ENCODE results near the gene HDAC4. TPM values are rescaled to one million over a fixed set of nuclear protein-coding genes. Genes with fewer than 3 reads are reported as not detected.

Gene HDAC4
- total and polyA plus RNA-seq, 2 of the 4 experiments (the other 2 are of a cell fraction), result 4.1 to 7.2 TPM

GRCh38 chr2:239095460-239096081, 305.2 kb downstream of the HDAC4 start:
- no peak overlapping the region for H3K9ac ChIP-seq (ENCODE audit: low read depth, low read length)
- DNase-seq (no peak), ATAC-seq (ENCODE audit: low read depth) (no peak)
- POLR2A ChIA-PET (ENCODE audit: unreplicated experiment), result no interaction called here
- H2BK20ac ChIP-seq (ENCODE audit: low read depth, low read length), result no peak overlapping the region
- H3K27me3 ChIP-seq (ENCODE audit: control insufficient read depth, insufficient read depth, low read length), result no peaks in the 10 kb centered on the region
- H2BK5ac ChIP-seq (ENCODE audit: low read depth, low read length, poor library complexity, severe bottlenecking), result no peak overlapping the region
- H4K8ac ChIP-seq (ENCODE audit: low read depth in 2 of 2, low read length in 2 of 2), result no peak overlapping the region
- no peaks in the 10 kb centered on the region for H3K9me3 ChIP-seq (ENCODE audit: control insufficient read depth, insufficient read depth, low read length)
- peaks cover 48% of the 10 kb centered on the region for H3K36me3 ChIP-seq (ENCODE audit: control insufficient read depth, insufficient read depth, low read length)
- no peak overlapping the region for H3K4ac ChIP-seq (ENCODE audit: low read depth, low read length)
- intact Hi-C loops (cut with micrococcal nuclease), result no loop called here
- no peak overlapping the region for H3K14ac ChIP-seq (replicated peaks; ENCODE audit: low read depth, low read length)
- no peak for TF ChIP-seq BHLHE40 (IDR thresholded peaks at IDR 0.05; ENCODE audit: low read depth, low read length)
- TF ChIP-seq, protein P1, sequence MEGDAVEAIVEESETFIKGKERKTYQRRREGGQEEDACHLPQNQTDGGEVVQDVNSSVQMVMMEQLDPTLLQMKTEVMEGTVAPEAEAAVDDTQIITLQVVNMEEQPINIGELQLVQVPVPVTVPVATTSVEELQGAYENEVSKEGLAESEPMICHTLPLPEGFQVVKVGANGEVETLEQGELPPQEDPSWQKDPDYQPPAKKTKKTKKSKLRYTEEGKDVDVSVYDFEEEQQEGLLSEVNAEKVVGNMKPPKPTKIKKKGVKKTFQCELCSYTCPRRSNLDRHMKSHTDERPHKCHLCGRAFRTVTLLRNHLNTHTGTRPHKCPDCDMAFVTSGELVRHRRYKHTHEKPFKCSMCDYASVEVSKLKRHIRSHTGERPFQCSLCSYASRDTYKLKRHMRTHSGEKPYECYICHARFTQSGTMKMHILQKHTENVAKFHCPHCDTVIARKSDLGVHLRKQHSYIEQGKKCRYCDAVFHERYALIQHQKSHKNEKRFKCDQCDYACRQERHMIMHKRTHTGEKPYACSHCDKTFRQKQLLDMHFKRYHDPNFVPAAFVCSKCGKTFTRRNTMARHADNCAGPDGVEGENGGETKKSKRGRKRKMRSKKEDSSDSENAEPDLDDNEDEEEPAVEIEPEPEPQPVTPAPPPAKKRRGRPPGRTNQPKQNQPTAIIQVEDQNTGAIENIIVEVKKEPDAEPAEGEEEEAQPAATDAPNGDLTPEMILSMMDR (conservative IDR thresholded peaks at IDR 0.05; ENCODE audit: low read depth, low read length), result no peak
- TF ChIP-seq ELK1 (IDR thresholded peaks at IDR 0.05; ENCODE audit: borderline replicate concordance, low read depth, low read length), result no peak
- H2BK15ac ChIP-seq (ENCODE audit: low read depth, low read length), result no peak overlapping the region
- no peak overlapping the region for H3K18ac ChIP-seq (ENCODE audit: low read depth, low read length)
- H2AFZ ChIP-seq (replicated peaks; ENCODE audit: low read length, poor library complexity), result no peak overlapping the region
- H3K56ac ChIP-seq (ENCODE audit: extremely low read depth, insufficient read depth, low read length), result no peak overlapping the region
- no peaks in the 10 kb centered on the region; the same call in 1 of the 2 replicates for H4K20me1 ChIP-seq (ENCODE audit: insufficient read depth, low read length)
- no peak overlapping the region for H3K4me2 ChIP-seq (ENCODE audit: low read depth, low read length)
- CTCF ChIA-PET, result no interaction called here
- dilution Hi-C loops (cut with HindIII; ENCODE audit: low sequenced_read_pairs, unreplicated experiment), result no loop called here
- no peak overlapping the region for H2AK9ac ChIP-seq (replicated peaks; ENCODE audit: low read depth, low read length, poor library complexity)
- no peak overlapping the region for H3K27ac ChIP-seq (ENCODE audit: insufficient read depth, low read length)
- H2BK120ac ChIP-seq (ENCODE audit: low read depth, low read length), result no peak overlapping the region
- in situ Hi-C loops (cut with MboI; ENCODE audit: low sequenced_read_pairs), result no loop called here
- H3K9me1 ChIP-seq (ENCODE audit: insufficient read depth, low read length), result no peaks in the 10 kb centered on the region
- H3K79me1 ChIP-seq (ENCODE audit: low read depth in 1 of 2, low read length in 2 of 2), result no peaks in the 10 kb centered on the region
- no peaks in the 10 kb centered on the region for H3K4me1 ChIP-seq (ENCODE audit: control insufficient read depth, insufficient read depth, low read length)
- no peak overlapping the region for H3K23ac ChIP-seq (ENCODE audit: low read depth, low read length)
- no peak overlapping the region for H4K5ac ChIP-seq (ENCODE audit: low read depth, low read length)
- no peak overlapping the region for H4K91ac ChIP-seq (ENCODE audit: insufficient read depth, low read depth, low read length)
- BruUV-seq (replicated peaks), result no TSS peak
- no peak overlapping the region for H2AK5ac ChIP-seq (ENCODE audit: low read depth, low read length)
- H3K4me3 ChIP-seq (ENCODE audit: insufficient read depth, low read depth, low read length), result no peak overlapping the region
- 61% methylated on average over 9 of the region's 20 CpGs; no CpG with 5 or more reads in 1 of the 2 experiments for WGBS, 2 experiments (ENCODE audit: extremely low coverage in 2 of 2, insufficient read length in 1 of 2)

Measured in IMR-90 (cell line).